ENCODE data around the gene ARRDC3.
A peak's percentile ranks its signal among the peaks of the same experiment; 100 is the strongest.
"Not testable (repeated sequence)": the region's sequence is repeated elsewhere in the genome, so short reads cannot be mapped to it uniquely, and the experiment has no call there.

The ARRDC3 gene

DNA sequence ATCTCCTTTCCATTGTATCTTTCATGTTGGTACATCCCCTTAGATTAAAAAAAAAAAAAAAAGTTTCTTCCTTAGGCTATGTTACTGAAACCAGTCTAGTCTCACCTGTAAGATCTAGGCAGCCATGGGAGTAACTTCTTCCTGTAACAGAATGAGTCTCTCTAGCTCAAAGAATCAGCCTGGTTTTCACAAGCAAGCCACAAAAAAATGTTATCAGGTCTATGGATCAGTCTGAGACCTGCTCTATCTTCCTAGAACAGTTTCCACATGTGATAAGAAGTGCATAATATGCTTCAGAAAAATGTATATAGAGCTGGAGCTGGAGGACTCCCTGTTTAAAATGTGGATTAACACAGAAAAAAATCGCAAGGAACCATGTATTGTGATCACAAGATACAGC lies 53.8 kb downstream of the ARRDC3 start:
- TF ChIP-seq, protein P1, sequence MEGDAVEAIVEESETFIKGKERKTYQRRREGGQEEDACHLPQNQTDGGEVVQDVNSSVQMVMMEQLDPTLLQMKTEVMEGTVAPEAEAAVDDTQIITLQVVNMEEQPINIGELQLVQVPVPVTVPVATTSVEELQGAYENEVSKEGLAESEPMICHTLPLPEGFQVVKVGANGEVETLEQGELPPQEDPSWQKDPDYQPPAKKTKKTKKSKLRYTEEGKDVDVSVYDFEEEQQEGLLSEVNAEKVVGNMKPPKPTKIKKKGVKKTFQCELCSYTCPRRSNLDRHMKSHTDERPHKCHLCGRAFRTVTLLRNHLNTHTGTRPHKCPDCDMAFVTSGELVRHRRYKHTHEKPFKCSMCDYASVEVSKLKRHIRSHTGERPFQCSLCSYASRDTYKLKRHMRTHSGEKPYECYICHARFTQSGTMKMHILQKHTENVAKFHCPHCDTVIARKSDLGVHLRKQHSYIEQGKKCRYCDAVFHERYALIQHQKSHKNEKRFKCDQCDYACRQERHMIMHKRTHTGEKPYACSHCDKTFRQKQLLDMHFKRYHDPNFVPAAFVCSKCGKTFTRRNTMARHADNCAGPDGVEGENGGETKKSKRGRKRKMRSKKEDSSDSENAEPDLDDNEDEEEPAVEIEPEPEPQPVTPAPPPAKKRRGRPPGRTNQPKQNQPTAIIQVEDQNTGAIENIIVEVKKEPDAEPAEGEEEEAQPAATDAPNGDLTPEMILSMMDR (conservative IDR thresholded peaks at IDR 0.05; ENCODE audit: low read depth, low read length), result no peak
- H3K4me3 ChIP-seq (ENCODE audit: low read depth, low read length), result no peak overlapping the region
- DNase-seq (ENCODE audit: low read depth), result no peak

DNA sequence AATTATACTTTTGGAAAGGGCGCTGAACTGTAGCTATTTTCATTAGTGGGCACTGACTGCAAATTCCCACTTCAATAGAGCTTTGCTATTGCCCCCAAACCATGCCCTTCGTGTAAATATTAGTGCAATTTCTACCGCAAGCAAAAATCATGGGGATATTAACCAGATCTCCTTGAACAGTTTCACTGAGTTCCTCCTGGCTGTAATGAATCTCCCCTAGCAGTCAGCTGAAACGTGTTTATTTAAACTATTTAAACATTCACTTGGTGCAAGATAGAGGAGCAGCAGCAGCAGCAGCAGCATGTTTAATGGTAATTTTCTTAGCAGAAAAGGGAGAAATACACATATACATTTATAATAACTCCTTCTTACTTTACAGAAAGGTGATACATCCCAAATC lies 54.4 kb downstream of the ARRDC3 start:
- DNase-seq (ENCODE audit: low read depth), result peak; percentile 29
- no peak overlapping the region for H3K4me3 ChIP-seq (ENCODE audit: low read depth, low read length)
- TF ChIP-seq, protein P1 (conservative IDR thresholded peaks at IDR 0.05; ENCODE audit: low read depth, low read length), result no peak

DNA sequence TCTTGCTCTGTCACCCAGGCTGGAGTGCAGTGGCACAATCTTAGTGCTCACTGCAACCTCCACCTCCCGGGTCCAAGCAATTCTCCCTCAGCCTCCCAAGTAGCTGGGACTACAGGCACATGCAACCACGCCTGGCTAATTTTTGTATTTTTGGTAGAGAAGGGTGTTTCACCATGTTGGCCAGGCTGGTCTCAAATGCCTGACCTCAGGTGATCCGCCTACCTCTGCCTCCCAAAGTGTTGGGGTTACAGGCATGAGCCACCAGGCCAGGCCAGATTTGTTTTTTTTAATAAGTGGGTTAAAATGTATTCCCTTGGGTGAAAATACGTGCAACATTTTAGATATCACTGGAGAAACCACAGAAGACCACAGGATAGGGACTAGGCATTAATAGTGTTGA lies 60.1 kb downstream of the ARRDC3 start:
- H3K4me3 ChIP-seq (ENCODE audit: low read depth, low read length); DNase-seq (ENCODE audit: low read depth): not testable (repeated sequence)

DNA sequence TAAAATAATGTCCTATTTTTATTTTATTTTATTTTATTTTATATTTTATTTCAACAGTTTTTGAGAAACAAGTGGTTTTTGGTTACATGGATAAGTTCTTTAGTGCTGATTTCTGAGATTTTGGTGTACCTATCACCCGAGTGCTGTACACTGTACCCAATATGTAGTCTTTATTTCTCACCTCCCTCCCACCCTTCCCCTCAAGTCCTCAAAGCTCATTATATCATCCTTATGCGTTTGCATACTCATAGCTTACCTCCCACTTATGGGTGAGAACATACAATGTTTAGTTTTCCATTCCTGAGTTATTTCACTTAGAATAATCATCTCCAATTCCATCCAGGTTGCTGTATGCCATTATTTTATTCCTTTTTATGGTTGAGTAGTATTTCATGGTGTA lies 63.5 kb downstream of the ARRDC3 start:
- TF ChIP-seq, protein P1 (conservative IDR thresholded peaks at IDR 0.05; ENCODE audit: low read depth, low read length), result no peak
- no peak for DNase-seq (ENCODE audit: low read depth)
- no peak overlapping the region for H3K4me3 ChIP-seq (ENCODE audit: low read depth, low read length)

DNA sequence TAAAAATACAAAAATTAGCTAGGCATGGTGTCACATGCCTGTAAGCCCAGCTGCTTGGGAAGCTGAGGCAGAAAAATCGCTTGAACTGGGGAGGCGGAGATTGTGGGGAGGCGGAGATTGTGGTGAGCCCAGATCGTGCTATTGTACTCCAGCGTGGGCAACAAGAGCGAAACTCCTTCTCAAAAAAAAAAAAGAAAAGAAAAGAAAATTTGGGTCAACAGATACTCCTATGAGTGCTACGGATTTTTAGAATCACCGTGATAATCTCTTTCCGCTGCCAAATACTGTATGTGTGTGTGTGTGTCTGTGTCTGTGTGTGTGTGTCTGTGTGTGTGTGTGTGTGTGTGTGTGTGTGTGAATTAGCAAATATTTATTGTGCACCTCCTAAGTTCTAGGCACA lies 64.4 kb downstream of the ARRDC3 start:
- DNase-seq (ENCODE audit: low read depth), result no peak
- TF ChIP-seq, protein P1 (conservative IDR thresholded peaks at IDR 0.05; ENCODE audit: low read depth, low read length), result no peak
- no peak overlapping the region for H3K4me3 ChIP-seq (ENCODE audit: low read depth, low read length)
